MM.1S (cell line): ENCODE results near the gene TPD52L1.

Source experiments
- DNase-seq: peaks from one replicate; pipeline ENCODE4 v3.0.0-alpha.2; 2015
- H2AFZ ChIP-seq: fragments of 300-600 bp; sonication (generic); 2 replicates; pipeline ENCODE4 v1.6.0; 2016; ENCODE audit warnings: antibody characterized with exemption, low read length
- H3F3A ChIP-seq: fragments of 300-600 bp; sonication (generic); 2 replicates; pipeline ENCODE4 v1.6.1; 2016; ENCODE audit warnings: mild to moderate bottlenecking, antibody characterized with exemption, low read length, moderate library complexity, mixed read lengths; ENCODE audit not compliant: insufficient read depth
- H3K27ac ChIP-seq: fragments of 300-600 bp; sonication (generic); 2 replicates; pipeline ENCODE4 v1.5.1; 2016; ENCODE audit warnings: mild to moderate bottlenecking, low read length
- H3K27me3 ChIP-seq: fragments of 300-600 bp; sonication (generic); replicated peaks from 2 replicates; pipeline ENCODE4 v1.6.0; 2016; ENCODE audit warnings: low read length; ENCODE audit not compliant: insufficient read depth
- H3K36me3 ChIP-seq: fragments of 300-600 bp; sonication (generic); replicated peaks from 2 replicates; pipeline ENCODE4 v1.6.1; 2016; ENCODE audit warnings: mild to moderate bottlenecking, low read length, mixed read lengths; ENCODE audit not compliant: insufficient read depth
- H3K4me1 ChIP-seq: fragments of 300-600 bp; sonication (generic); 2 replicates; pipeline ENCODE4 v1.6.1; 2016; ENCODE audit warnings: low read length, mixed read lengths
- H3K4me2 ChIP-seq: fragments of 300-600 bp; sonication (generic); 2 replicates; pipeline ENCODE4 v1.6.0; 2016; ENCODE audit warnings: low read depth, low read length
- H3K4me3 ChIP-seq: fragments of 300-600 bp; sonication (generic); 2 replicates; pipeline ENCODE4 v1.5.1; 2016; ENCODE audit warnings: low read length, mixed read lengths
- H3K79me2 ChIP-seq: fragments of 300-600 bp; sonication (generic); 2 replicates; pipeline ENCODE4 v1.6.1; 2016; ENCODE audit warnings: mixed run types, low read length, mixed read lengths
- H3K9ac ChIP-seq: fragments of 300-600 bp; sonication (generic); 2 replicates; pipeline ENCODE4 v1.6.1; 2016; ENCODE audit warnings: low read length, mixed read lengths
- H3K9me2 ChIP-seq: fragments of 300-600 bp; sonication (generic); replicated peaks from 2 replicates; pipeline ENCODE4 v1.6.1; 2016; ENCODE audit warnings: mild to moderate bottlenecking, low read length, mixed read lengths; ENCODE audit not compliant: insufficient read depth
- H3K9me3 ChIP-seq: fragments of 300-600 bp; sonication (generic); replicated peaks from 2 replicates; pipeline ENCODE4 v1.6.1; 2016; ENCODE audit warnings: mild to moderate bottlenecking, low read length, mixed read lengths; ENCODE audit not compliant: insufficient read depth
- H4K20me1 ChIP-seq: fragments of 300-600 bp; sonication (generic); 2 replicates; pipeline ENCODE4 v1.6.1; 2016; ENCODE audit warnings: mild to moderate bottlenecking, low read length, moderate library complexity, mixed read lengths; ENCODE audit not compliant: insufficient read depth
- EZH2 ChIP-seq: fragments of 300-600 bp; sonication (generic); optimal IDR thresholded peaks from 2 replicates; pipeline ENCODE3; 2017; ENCODE audit warnings: low read depth, mild to moderate bottlenecking, antibody characterized with exemption, low read length, mixed read lengths
- EZH2phosphoT487 ChIP-seq: fragments of 300-600 bp; sonication (generic); IDR thresholded peaks from 2 replicates; pipeline ENCODE4 v1.6.1; 2018; ENCODE audit warnings: antibody characterized with exemption, low read length
- TF ChIP-seq, protein P1 (sequence below): fragments of 300-600 bp; sonication (generic); IDR thresholded peaks from 2 replicates; pipeline ENCODE4 v1.5.1; 2016; ENCODE audit warnings: antibody characterized with exemption, low read length, mixed read lengths

Gene TPD52L1

DNA sequence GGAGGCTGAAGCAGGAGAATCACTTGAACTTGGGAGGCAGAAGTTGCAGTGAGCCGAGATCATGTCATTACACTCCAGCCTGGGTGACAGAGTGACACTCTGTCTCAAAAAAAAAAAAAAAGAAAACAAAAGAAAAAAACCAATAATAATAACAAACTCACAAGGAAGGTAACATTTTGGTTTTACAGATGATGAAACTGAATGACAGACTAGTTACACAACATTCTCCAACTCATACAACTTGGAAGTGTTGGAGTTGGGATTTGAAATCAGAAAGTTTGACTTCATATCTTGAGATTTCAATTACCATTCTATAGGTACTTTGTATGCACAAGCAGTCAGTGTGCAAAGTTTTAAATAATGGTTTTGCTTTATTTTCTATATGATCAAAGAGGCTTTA lies 10.2 kb downstream of the TPD52L1 start:
- Histone ChIP-seq H3K9me2 (no peaks in the 10 kb centered on the region), H4K20me1 (no peaks in the 10 kb centered on the region), H3K9me3 (no peaks in the 10 kb centered on the region), H3K79me2 (no peaks in the 10 kb centered on the region), H3K27ac (no peak overlapping the region), H3K27me3 (no peaks in the 10 kb centered on the region), H3K36me3 (no peaks in the 10 kb centered on the region), H2AFZ (no peak overlapping the region), H3F3A (no peaks in the 10 kb centered on the region), H3K9ac (no peak overlapping the region), H3K4me2 (no peak overlapping the region), H3K4me1 (no peaks in the 10 kb centered on the region), H3K4me3 (no peak overlapping the region)
- TF ChIP-seq EZH2phosphoT487 = no peak
- no peak for TF ChIP-seq EZH2
- TF ChIP-seq, protein P1, sequence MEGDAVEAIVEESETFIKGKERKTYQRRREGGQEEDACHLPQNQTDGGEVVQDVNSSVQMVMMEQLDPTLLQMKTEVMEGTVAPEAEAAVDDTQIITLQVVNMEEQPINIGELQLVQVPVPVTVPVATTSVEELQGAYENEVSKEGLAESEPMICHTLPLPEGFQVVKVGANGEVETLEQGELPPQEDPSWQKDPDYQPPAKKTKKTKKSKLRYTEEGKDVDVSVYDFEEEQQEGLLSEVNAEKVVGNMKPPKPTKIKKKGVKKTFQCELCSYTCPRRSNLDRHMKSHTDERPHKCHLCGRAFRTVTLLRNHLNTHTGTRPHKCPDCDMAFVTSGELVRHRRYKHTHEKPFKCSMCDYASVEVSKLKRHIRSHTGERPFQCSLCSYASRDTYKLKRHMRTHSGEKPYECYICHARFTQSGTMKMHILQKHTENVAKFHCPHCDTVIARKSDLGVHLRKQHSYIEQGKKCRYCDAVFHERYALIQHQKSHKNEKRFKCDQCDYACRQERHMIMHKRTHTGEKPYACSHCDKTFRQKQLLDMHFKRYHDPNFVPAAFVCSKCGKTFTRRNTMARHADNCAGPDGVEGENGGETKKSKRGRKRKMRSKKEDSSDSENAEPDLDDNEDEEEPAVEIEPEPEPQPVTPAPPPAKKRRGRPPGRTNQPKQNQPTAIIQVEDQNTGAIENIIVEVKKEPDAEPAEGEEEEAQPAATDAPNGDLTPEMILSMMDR = no peak
- DNase-seq = no peak

DNA sequence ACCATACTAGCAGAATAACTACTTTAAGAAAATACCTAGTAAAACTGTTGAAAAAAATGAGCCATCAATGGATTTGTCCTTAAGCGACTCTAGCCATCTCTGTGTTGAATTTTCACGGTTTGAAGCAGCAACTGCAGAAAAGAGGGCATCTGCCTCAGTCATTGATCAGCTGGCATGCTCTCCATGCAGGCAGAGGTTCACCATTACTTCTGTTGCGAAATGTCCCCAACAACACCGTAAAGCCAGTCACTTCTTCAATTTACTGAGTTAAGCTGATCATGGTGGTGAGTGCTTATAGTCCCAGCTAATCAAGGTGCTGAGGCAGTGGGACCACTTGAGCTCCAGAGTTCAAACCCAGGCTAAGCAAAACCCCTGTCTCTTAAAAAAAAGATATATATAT lies 11.1 kb downstream of the TPD52L1 start:
- DNase-seq = no peak
- TF ChIP-seq EZH2phosphoT487 (no peak), EZH2 (no peak)
- TF ChIP-seq, protein P1 = no peak
- no peaks in the 10 kb centered on the region for H3K4me1 ChIP-seq
- H3K4me2 ChIP-seq = no peak overlapping the region
- H3F3A ChIP-seq = no peaks in the 10 kb centered on the region
- H3K79me2 ChIP-seq = no peaks in the 10 kb centered on the region
- no peaks in the 10 kb centered on the region for H3K36me3 ChIP-seq
- no peak overlapping the region for H2AFZ ChIP-seq
- H3K27ac ChIP-seq = no peak overlapping the region
- no peaks in the 10 kb centered on the region for H3K27me3 ChIP-seq
- no peak overlapping the region for H3K4me3 ChIP-seq
- no peaks in the 10 kb centered on the region for H3K9me3 ChIP-seq
- no peak overlapping the region for H3K9ac ChIP-seq
- H3K9me2 ChIP-seq = no peaks in the 10 kb centered on the region
- no peaks in the 10 kb centered on the region for H4K20me1 ChIP-seq

DNA sequence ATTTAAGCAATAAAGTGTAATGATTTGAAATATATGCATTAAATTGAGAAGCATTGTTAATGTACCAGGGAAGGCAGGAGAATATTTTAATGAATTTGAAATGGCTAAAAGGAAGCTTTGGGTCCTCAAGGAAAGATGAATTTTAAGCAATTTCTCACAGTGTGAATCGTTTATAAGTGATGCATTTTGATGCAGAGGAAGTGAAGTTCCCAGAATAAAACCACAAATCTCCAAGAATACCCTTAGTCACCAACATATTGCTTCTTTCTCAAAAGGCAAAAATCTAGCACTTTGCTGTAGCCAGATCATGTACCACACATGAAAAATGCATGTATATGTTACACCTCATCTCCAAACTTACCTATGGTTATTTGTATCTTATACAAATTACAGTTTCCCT lies 11.7 kb downstream of the TPD52L1 start:
- Histone ChIP-seq H3F3A (no peaks in the 10 kb centered on the region), H3K4me3 (no peak overlapping the region), H3K9ac (no peak overlapping the region), H3K9me3 (no peaks in the 10 kb centered on the region), H3K36me3 (no peaks in the 10 kb centered on the region), H2AFZ (no peak overlapping the region), H3K27ac (no peak overlapping the region), H3K27me3 (no peaks in the 10 kb centered on the region), H4K20me1 (no peaks in the 10 kb centered on the region), H3K4me1 (no peaks in the 10 kb centered on the region), H3K4me2 (no peak overlapping the region), H3K79me2 (no peaks in the 10 kb centered on the region), H3K9me2 (no peaks in the 10 kb centered on the region)
- DNase-seq = no peak
- TF ChIP-seq, protein P1 = no peak
- TF ChIP-seq EZH2 (no peak), EZH2phosphoT487 (no peak)

DNA sequence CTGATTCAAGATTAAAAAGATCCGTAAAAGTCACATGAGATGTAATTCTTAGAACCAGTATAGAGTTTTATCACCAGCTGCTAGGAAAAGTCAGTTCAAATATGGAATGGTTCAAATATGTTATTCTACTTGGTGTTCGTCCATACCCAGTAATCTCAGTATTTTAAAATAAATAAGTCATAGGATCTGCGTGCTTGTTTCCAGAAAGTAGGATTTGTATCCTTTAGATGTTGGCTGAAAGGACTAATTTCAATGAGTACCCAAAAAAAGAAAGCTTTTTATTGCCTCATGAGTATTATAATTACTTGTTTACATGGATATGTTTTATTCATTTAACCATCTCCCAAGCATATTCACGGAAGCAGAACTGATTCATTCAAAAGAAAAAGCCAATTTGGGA lies 12.2 kb downstream of the TPD52L1 start:
- TF ChIP-seq, protein P1 = no peak
- TF ChIP-seq EZH2 = no peak
- no peak for TF ChIP-seq EZH2phosphoT487
- no peaks in the 10 kb centered on the region for H4K20me1 ChIP-seq
- H3F3A ChIP-seq = no peaks in the 10 kb centered on the region
- no peaks in the 10 kb centered on the region for H3K27me3 ChIP-seq
- H3K4me1 ChIP-seq = no peaks in the 10 kb centered on the region
- no peaks in the 10 kb centered on the region for H3K9me2 ChIP-seq
- no peak for DNase-seq
- H3K36me3 ChIP-seq = no peaks in the 10 kb centered on the region
- no peak overlapping the region for H3K4me2 ChIP-seq
- no peaks in the 10 kb centered on the region for H3K9me3 ChIP-seq
- no peak overlapping the region for H3K27ac ChIP-seq
- no peak overlapping the region for H3K4me3 ChIP-seq
- no peak overlapping the region for H3K9ac ChIP-seq
- H3K79me2 ChIP-seq = no peaks in the 10 kb centered on the region
- no peak overlapping the region for H2AFZ ChIP-seq
